SK-N-SH (cell line): ENCODE measurements around the gene CACNA2D3.

ENCODE experiments used
- MEF2A ChIP-seq: IDR thresholded peaks from 2 replicates; pipeline ENCODE4 v1.4.0; 2012; ENCODE audit warnings: low read depth, borderline replicate concordance
- POLR2AphosphoS5 ChIP-seq: IDR thresholded peaks from 2 replicates; pipeline ENCODE4 v1.6.1; 2012; ENCODE audit warnings: low read depth, low read length
- RAD21 ChIP-seq: IDR thresholded peaks from 2 replicates; pipeline ENCODE4 v1.6.1; 2012; ENCODE audit warnings: mild to moderate bottlenecking, low read length
- RFX5 ChIP-seq: IDR thresholded peaks from 2 replicates; pipeline ENCODE4 v1.6.1; 2012; ENCODE audit warnings: mild to moderate bottlenecking, improper control_type of control experiment, low read length
- SMC3 ChIP-seq: IDR thresholded peaks from 2 replicates; pipeline ENCODE4 v1.6.1; 2012; ENCODE audit warnings: low read depth, low read length, improper control_type of control experiment
- TAF1 ChIP-seq: IDR thresholded peaks from 2 replicates; pipeline ENCODE4 v1.6.1; 2012; ENCODE audit warnings: low read depth, mild to moderate bottlenecking, low read length, moderate library complexity, borderline replicate concordance
- TF ChIP-seq, protein P1 (sequence below): fragments of 200-600 bp; sonication (generic); IDR thresholded peaks from 2 replicates; pipeline ENCODE4 v1.6.1; 2017; ENCODE audit warnings: antibody characterized with exemption, mild to moderate bottlenecking, moderate library complexity

DNA sequence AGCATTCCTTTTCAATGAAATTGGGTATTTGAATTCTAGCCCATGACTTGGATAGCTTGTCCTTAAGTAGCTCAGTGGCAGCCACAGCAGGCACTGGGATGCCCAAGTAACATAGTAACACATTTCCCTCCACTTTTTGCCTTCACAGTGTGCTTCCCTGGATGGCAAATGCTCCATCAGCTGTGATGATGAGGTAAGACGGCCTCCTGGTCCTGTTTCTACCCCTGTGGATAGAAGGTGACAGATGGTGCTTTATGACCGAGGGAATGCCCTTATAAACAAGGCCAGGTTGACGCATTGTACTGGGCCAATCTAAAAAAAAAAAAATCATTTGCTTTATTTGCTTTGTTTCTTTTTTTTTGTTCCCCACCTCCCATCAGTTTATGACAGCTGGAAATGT lies 847.3 kb downstream of the CACNA2D3 start:
- TF ChIP-seq, protein P1, sequence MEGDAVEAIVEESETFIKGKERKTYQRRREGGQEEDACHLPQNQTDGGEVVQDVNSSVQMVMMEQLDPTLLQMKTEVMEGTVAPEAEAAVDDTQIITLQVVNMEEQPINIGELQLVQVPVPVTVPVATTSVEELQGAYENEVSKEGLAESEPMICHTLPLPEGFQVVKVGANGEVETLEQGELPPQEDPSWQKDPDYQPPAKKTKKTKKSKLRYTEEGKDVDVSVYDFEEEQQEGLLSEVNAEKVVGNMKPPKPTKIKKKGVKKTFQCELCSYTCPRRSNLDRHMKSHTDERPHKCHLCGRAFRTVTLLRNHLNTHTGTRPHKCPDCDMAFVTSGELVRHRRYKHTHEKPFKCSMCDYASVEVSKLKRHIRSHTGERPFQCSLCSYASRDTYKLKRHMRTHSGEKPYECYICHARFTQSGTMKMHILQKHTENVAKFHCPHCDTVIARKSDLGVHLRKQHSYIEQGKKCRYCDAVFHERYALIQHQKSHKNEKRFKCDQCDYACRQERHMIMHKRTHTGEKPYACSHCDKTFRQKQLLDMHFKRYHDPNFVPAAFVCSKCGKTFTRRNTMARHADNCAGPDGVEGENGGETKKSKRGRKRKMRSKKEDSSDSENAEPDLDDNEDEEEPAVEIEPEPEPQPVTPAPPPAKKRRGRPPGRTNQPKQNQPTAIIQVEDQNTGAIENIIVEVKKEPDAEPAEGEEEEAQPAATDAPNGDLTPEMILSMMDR: no peak
- TF ChIP-seq POLR2AphosphoS5 (no peak), RFX5 (no peak), TAF1 (no peak), RAD21 (no peak), SMC3 (no peak), MEF2A (no peak)
